Ovary (tissue), 3 donors: ENCODE results near the gene CRACDL.

Experiments used
- POLR2A ChIP-seq: fragments of 450-650 bp; IDR thresholded peaks from one replicate; pipeline ENCODE4 v1.6.1; 2017; ENCODE audit warnings: antibody characterized with exemption, mild to moderate bottlenecking, moderate library complexity
- TF ChIP-seq, protein P1 (sequence below), 3 donors: fragments of 450-650 bp in 2 of 3; fragments of 200-600 bp in 1 of 3; IDR thresholded peaks; one replicate each; pipeline versions ENCODE4 v1.5.1 to v1.8.0; 2016 to 2022; ENCODE audit warnings: antibody characterized with exemption in 3 of 3, mild to moderate bottlenecking in 1 of 3
- donor health status: DM: no; HTN: no; CAD: no.

DNA sequence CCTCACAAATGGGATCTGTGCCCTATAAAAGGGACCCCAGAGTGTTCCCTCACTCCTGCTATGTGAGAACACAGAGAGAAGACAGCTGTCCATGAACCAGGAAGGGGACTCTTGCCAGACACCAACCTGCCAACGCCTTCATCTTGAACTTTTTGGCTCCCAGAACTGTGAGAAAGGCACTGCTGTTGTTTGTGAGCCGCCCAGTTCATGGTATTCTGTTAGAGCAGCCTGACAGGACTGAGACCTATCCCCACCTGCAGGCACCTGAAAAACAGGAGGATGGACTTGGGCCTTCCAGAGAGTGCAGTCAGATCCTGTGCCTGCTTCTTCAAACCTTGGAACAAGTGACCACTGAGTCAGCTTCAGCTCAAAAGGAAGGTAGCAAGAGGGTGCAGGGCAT lies 51.4 kb downstream of the CRACDL start:
- TF ChIP-seq, protein P1, sequence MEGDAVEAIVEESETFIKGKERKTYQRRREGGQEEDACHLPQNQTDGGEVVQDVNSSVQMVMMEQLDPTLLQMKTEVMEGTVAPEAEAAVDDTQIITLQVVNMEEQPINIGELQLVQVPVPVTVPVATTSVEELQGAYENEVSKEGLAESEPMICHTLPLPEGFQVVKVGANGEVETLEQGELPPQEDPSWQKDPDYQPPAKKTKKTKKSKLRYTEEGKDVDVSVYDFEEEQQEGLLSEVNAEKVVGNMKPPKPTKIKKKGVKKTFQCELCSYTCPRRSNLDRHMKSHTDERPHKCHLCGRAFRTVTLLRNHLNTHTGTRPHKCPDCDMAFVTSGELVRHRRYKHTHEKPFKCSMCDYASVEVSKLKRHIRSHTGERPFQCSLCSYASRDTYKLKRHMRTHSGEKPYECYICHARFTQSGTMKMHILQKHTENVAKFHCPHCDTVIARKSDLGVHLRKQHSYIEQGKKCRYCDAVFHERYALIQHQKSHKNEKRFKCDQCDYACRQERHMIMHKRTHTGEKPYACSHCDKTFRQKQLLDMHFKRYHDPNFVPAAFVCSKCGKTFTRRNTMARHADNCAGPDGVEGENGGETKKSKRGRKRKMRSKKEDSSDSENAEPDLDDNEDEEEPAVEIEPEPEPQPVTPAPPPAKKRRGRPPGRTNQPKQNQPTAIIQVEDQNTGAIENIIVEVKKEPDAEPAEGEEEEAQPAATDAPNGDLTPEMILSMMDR (IDR thresholded peaks at IDR 0.05): no peak
- no peak for TF ChIP-seq POLR2A
